ENCODE measurements around the gene CYRIA.

DNA sequence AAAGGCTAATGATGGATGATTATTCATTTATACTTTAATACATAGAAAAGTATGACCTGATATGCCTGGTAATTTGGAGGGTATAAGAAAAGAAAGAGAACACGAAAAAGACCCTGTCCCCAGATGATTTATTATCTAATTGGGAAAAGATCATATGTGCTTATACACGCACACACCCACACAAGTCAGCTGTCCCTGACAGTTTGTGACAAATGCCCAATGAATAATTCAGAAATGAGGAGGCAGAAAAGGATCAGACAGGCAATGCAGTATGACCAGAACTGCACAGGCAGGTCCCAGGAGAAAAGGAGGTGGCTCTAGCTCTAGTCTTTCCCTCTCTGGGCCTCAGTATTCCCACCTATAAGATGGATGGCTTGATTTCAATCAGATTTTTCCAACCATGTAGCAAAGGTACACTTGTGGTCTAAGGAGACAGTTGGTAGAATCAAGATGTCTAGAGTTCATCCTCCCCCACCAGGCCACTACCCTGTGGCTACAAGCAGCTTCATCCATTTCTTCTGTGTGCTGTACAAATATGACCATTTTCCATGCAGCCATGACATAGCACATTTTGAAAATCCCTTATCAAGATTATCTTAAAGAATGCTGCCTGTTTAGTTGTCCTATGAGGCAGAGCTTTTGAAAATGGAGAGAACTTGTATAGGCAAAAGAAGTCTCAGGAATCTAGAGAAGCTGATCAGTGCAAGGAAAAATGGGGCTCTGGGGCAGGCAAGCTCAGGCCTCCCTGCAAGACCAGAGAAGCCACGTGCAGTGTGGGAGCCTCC is 19.7 kb downstream of the CYRIA start:
- TF ChIP-seq, protein P1, sequence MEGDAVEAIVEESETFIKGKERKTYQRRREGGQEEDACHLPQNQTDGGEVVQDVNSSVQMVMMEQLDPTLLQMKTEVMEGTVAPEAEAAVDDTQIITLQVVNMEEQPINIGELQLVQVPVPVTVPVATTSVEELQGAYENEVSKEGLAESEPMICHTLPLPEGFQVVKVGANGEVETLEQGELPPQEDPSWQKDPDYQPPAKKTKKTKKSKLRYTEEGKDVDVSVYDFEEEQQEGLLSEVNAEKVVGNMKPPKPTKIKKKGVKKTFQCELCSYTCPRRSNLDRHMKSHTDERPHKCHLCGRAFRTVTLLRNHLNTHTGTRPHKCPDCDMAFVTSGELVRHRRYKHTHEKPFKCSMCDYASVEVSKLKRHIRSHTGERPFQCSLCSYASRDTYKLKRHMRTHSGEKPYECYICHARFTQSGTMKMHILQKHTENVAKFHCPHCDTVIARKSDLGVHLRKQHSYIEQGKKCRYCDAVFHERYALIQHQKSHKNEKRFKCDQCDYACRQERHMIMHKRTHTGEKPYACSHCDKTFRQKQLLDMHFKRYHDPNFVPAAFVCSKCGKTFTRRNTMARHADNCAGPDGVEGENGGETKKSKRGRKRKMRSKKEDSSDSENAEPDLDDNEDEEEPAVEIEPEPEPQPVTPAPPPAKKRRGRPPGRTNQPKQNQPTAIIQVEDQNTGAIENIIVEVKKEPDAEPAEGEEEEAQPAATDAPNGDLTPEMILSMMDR (IDR thresholded peaks at IDR 0.05), result no peak
- TF ChIP-seq POLR2A (IDR thresholded peaks at IDR 0.05), result no peak
- TF ChIP-seq EP300 (IDR thresholded peaks at IDR 0.05), result no peak

All from ovary (tissue), 3 donors.